Activated B cell treated with CpG ODN at 0.5 μM for 24 hours (primary cell): ENCODE measurements around the gene TIMM23. TPM values are rescaled to one million over a fixed set of nuclear protein-coding genes. Genes with fewer than 3 reads are reported as not detected.

Experiments
- ATAC-seq: fragments of 200-7000 bp; cut with Tn5 transposase; one replicate; pipeline ENCODE4 v1.10.0; 2021; ENCODE audit warnings: low read depth, mild to moderate bottlenecking, moderate library complexity
- CTCF ChIA-PET: fragments of 350-600 bp; sonication (Branson Sonifier 250); formaldehyde crosslinking; loops from one replicate; lab custom pipeline; 2021; ENCODE audit warnings: antibody characterized with exemption; lab: Charles Lee
- POLR2A ChIA-PET: fragments of 350-600 bp; sonication (Branson Sonifier 250); formaldehyde crosslinking; loops from one replicate; lab custom pipeline; 2021; ENCODE audit warnings: antibody characterized with exemption; lab: Charles Lee
- DNase-seq: peaks from one replicate; pipeline ENCODE4 v3.0.0; 2022
- H3K27ac Mint-ChIP-seq: one replicate; pipeline ENCODE4 v1.8.0; 2020; ENCODE audit warnings: mixed read lengths
- H3K27me3 Mint-ChIP-seq: one replicate; pipeline ENCODE4 v1.8.0; 2021; ENCODE audit warnings: mixed read lengths
- H3K36me3 Mint-ChIP-seq: one replicate; pipeline ENCODE4 v1.8.0; 2021; ENCODE audit warnings: low read depth, mixed read lengths
- H3K4me1 Mint-ChIP-seq: one replicate; pipeline ENCODE4 v1.8.0; 2021; ENCODE audit warnings: mixed read lengths
- H3K4me3 Mint-ChIP-seq: one replicate; pipeline ENCODE4 v1.8.0; 2020; ENCODE audit warnings: mild to moderate bottlenecking, mixed read lengths
- H3K9me3 Mint-ChIP-seq: one replicate; pipeline ENCODE4 v1.8.0; 2020; ENCODE audit warnings: mixed read lengths
- intact Hi-C: fragments of 100-400 bp; cut with micrococcal nuclease; formaldehyde crosslinking; loops from one replicate; pipeline ENCODE4 v1.15.1; 2024
- total RNA-seq: library from RNA; stranded (reverse); gene quantifications from 2 replicates; pipeline ENCODE4 v1.2.3, GENCODE V29; 2022
- TF ChIP-seq, protein P1 (sequence below): fragments of 200-600 bp; IDR thresholded peaks from one replicate; pipeline ENCODE4 v1.8.0; 2022; ENCODE audit warnings: antibody characterized with exemption, mild to moderate bottlenecking

Gene TIMM23
- total RNA-seq, 1 donor from 2014 or later = 47.2 TPM

DNA sequence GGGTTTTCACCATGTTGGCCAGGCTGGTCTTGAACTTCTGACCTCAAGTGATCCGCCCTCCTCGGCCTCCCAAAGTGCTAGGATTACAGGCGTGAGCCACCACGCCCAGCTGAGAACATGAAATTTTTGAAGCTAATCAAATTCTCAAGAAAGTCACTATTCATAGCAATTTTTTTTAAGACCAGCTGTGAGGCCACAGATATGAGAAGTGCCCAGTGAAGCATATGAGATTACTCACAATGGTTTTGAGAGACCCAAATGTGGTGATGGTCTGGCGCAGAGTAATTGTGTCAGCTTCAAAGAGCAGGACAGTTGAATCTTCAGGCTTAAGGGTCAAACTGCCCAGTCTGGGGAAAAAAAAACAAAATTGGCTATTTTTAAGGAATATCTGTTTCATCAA, 41.9 kb downstream of the TIMM23 start:
- intact Hi-C loops = no loop called here
- POLR2A ChIA-PET = interaction anchor here (0.7 to 1.5 kb wide), 2 partner anchors 13 to 16 kb away, joined by 3 read pairs; no protein-coding TSS in a partner anchor
- H3K27ac Mint-ChIP-seq = no peak overlapping the region
- TF ChIP-seq, protein P1, sequence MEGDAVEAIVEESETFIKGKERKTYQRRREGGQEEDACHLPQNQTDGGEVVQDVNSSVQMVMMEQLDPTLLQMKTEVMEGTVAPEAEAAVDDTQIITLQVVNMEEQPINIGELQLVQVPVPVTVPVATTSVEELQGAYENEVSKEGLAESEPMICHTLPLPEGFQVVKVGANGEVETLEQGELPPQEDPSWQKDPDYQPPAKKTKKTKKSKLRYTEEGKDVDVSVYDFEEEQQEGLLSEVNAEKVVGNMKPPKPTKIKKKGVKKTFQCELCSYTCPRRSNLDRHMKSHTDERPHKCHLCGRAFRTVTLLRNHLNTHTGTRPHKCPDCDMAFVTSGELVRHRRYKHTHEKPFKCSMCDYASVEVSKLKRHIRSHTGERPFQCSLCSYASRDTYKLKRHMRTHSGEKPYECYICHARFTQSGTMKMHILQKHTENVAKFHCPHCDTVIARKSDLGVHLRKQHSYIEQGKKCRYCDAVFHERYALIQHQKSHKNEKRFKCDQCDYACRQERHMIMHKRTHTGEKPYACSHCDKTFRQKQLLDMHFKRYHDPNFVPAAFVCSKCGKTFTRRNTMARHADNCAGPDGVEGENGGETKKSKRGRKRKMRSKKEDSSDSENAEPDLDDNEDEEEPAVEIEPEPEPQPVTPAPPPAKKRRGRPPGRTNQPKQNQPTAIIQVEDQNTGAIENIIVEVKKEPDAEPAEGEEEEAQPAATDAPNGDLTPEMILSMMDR = no peak
- H3K4me1 Mint-ChIP-seq = peaks cover 22% of the 10 kb centered on the region
- no peak for ATAC-seq
- no peak for DNase-seq
- H3K27me3 Mint-ChIP-seq = no peaks in the 10 kb centered on the region
- H3K4me3 Mint-ChIP-seq = no peak overlapping the region
- H3K36me3 Mint-ChIP-seq = peaks cover 78% of the 10 kb centered on the region
- CTCF ChIA-PET = no interaction called here
- H3K9me3 Mint-ChIP-seq = no peaks in the 10 kb centered on the region

DNA sequence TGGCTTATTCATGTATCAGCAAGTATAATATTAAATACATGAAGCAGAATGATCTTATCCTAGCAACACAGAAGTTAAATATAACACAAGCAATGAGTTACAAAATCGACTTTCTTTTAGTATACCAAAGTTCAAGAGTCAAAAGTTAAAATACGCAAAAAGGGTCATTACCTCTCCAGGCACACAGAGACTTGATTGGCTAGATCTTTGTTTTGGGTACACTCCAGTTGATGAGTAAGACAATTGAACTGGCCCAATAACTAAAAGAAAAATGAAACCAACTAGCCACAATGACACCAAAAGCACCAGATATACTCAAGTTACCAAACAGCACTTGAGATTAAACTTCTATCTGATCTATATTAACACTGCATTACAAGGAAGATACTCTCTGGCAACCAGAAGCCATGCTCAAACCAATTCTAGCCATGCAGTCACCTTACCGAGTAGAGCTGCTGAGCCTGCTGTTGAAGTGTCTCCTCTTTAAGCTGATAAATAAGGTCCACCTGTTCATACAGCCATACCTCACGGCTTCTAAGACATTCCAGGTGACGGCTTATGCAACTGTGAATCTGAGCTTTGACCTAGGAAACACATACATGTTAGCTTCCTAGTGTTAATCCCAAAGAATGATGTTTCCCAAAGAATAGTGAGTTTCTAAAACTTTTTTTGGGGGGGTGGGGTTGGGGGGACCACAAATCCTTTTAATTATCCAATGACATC, 42.6 kb downstream of the TIMM23 start:
- intact Hi-C loops = no loop called here
- POLR2A ChIA-PET = interaction anchor here (0.7 to 1.5 kb wide), 2 partner anchors 13 to 15 kb away, joined by 3 read pairs; no protein-coding TSS in a partner anchor
- Mint-ChIP-seq H3K4me1 (peaks cover 28% of the 10 kb centered on the region), H3K36me3 (peaks cover 72% of the 10 kb centered on the region), H3K27me3 (no peaks in the 10 kb centered on the region), H3K27ac (no peak overlapping the region), H3K4me3 (no peak overlapping the region), H3K9me3 (no peaks in the 10 kb centered on the region)
- TF ChIP-seq, protein P1 = no peak
- ATAC-seq = no peak
- CTCF ChIA-PET = no interaction called here
- DNase-seq = no peak

DNA sequence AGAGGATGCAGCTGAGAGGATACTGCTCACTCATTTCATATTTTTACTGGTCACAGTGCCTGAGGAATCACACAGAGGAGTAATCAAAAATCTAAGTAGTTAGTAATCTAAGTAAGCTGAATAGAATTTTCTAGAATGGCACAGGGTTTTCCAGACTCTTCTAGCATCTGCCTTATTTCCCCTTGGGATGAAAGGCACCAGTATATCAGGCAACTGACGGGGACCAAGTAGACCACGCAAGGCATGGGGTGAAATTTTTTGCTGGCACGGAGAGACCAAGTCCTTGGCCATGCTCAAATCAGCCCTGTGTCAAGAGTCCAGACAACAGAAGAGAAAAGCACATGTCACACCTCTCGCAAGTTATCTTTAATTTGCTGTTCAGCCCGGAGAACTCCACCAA, 43.9 kb downstream of the TIMM23 start:
- no peak for DNase-seq
- H3K4me3 Mint-ChIP-seq = no peak overlapping the region
- peaks cover 40% of the 10 kb centered on the region for H3K4me1 Mint-ChIP-seq
- no peak for ATAC-seq
- POLR2A ChIA-PET = no interaction called here
- CTCF ChIA-PET = interaction anchor here (1.0 kb wide), 1 partner anchor 781 kb away, joined by 3 read pairs; no protein-coding TSS in a partner anchor
- peaks cover 58% of the 10 kb centered on the region for H3K36me3 Mint-ChIP-seq
- no peaks in the 10 kb centered on the region for H3K9me3 Mint-ChIP-seq
- TF ChIP-seq, protein P1 = no peak
- intact Hi-C loops = no loop called here
- H3K27ac Mint-ChIP-seq = no peak overlapping the region
- no peaks in the 10 kb centered on the region for H3K27me3 Mint-ChIP-seq

DNA sequence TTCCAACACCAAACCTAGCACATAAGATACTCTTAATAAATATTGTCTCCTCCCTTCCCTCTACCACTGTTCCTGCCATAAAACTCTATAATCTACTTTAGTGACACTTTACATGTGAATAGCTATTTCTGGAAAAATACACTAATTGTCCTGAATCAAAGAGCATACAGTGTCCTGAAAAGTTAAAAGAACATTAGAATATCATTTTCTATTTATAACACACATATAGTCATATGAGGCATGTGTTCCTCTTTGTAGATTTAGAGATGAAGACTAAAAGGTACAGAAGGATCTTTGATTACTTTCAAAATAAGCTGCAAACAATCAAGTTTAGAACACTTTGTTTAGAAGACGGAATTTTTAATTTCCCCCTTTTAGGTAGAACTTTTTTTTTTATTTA, 44.5 kb downstream of the TIMM23 start:
- H3K4me1 Mint-ChIP-seq = peaks cover 44% of the 10 kb centered on the region
- ChIA-PET POLR2A (no interaction called here), CTCF (no interaction called here)
- ATAC-seq (no peak), DNase-seq (no peak)
- TF ChIP-seq, protein P1 = no peak
- no peaks in the 10 kb centered on the region for H3K9me3 Mint-ChIP-seq
- intact Hi-C loops = no loop called here
- H3K36me3 Mint-ChIP-seq = peaks cover 55% of the 10 kb centered on the region
- H3K27me3 Mint-ChIP-seq = no peaks in the 10 kb centered on the region
- peak overlapping the region; percentile 5 for H3K27ac Mint-ChIP-seq
- H3K4me3 Mint-ChIP-seq = no peak overlapping the region

DNA sequence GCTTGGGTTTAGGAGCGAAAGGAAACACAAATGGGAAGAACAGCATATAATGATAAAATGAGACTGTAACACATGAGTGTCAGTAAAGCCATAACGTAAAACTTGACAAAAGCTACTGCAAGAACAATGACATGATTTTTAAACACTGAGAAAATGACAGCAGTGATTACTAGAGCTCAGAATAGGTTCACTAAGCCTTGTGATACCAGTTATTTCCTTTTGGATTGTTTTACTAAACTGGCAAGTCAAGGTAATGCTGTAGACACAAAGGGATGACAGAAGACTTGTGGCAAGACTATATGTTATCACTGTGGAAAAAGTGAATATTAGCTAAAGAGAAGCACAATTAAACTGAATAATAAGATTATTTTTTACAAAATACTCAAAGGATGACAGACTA, 45.4 kb downstream of the TIMM23 start:
- TF ChIP-seq, protein P1 = no peak
- intact Hi-C loops = no loop called here
- Mint-ChIP-seq H3K4me3 (no peak overlapping the region), H3K27ac (no peak overlapping the region), H3K9me3 (no peaks in the 10 kb centered on the region), H3K27me3 (no peaks in the 10 kb centered on the region), H3K4me1 (peaks cover 50% of the 10 kb centered on the region), H3K36me3 (peaks cover 48% of the 10 kb centered on the region)
- ATAC-seq (no peak), DNase-seq (no peak)
- ChIA-PET POLR2A (interaction anchor here (1.1 kb wide), 1 partner anchor 11 kb away, joined by 3 read pairs; no protein-coding TSS in a partner anchor), CTCF (no interaction called here)
